ENCODE measurements around the gene IER5L.

DNA sequence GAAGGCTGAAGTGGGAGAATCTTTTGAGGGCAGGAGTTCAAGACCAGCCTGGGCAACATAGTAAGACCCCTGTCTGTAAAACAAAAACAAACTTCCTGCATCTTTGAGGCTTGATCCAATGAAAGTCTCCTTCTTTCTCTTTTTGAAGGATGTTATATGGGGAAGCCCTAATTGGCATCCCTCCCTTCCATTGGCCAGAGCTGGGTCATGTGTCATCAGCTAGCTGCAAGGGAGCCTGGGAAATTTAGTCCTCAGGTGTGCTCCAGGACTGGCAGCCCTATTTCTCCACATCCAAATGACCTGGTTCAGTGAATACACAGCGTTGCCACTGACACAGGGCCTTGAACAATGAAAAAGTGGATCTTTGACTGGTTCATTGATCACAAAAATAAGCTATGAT lies 9.0 kb upstream of the IER5L start:
- TF ChIP-seq, protein P1, sequence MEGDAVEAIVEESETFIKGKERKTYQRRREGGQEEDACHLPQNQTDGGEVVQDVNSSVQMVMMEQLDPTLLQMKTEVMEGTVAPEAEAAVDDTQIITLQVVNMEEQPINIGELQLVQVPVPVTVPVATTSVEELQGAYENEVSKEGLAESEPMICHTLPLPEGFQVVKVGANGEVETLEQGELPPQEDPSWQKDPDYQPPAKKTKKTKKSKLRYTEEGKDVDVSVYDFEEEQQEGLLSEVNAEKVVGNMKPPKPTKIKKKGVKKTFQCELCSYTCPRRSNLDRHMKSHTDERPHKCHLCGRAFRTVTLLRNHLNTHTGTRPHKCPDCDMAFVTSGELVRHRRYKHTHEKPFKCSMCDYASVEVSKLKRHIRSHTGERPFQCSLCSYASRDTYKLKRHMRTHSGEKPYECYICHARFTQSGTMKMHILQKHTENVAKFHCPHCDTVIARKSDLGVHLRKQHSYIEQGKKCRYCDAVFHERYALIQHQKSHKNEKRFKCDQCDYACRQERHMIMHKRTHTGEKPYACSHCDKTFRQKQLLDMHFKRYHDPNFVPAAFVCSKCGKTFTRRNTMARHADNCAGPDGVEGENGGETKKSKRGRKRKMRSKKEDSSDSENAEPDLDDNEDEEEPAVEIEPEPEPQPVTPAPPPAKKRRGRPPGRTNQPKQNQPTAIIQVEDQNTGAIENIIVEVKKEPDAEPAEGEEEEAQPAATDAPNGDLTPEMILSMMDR (IDR thresholded peaks at IDR 0.05; ENCODE audit: extremely low read depth in 1 of 2, insufficient read depth in 1 of 2, low read depth in 1 of 2, low read length in 2 of 2): no peak
- TF ChIP-seq JUN (IDR thresholded peaks at IDR 0.05; ENCODE audit: borderline replicate concordance, insufficient read depth, insufficient read length, low read depth): no peak

Data from endothelial cell of umbilical vein (primary cell).